ENCODE measurements around the gene SLC6A19. TPM values are rescaled to one million over a fixed set of nuclear protein-coding genes. Genes with fewer than 3 reads are reported as not detected.
A peak's percentile ranks its signal among the peaks of the same experiment; 100 is the strongest.

SLC6A19 gene
- total and polyA plus RNA-seq, 2 of the 13 experiments (the other 11 are each of a cell fraction or from before 2014, with no cell fraction given): 0.02 TPM; not detected in 1

- TF ChIP-seq ZNF83 (CRISPR knock-in tag; IDR thresholded peaks at IDR 0.05; ENCODE audit: borderline replicate concordance): no peak
- peak; percentile 55 for TF ChIP-seq ZNF687 (CRISPR knock-in tag; IDR thresholded peaks at IDR 0.05)
- 0 out of 2 replicates have a peak, but pooled peaks have one; percentile 6 for TF ChIP-seq SNAPC4 (CRISPR knock-in tag; IDR thresholded peaks at IDR 0.05)
- peak; percentile 54 for TF ChIP-seq MAX (IDR thresholded peaks at IDR 0.05)
- no peak for TF ChIP-seq ZNF646 (CRISPR knock-in tag; IDR thresholded peaks at IDR 0.05)
- TF ChIP-seq TCF12 (IDR thresholded peaks at IDR 0.05): no peak
- TF ChIP-seq TCF12 (CRISPR knock-in tag; IDR thresholded peaks at IDR 0.05): 0 out of 2 replicates have a peak, but pooled peaks have one; percentile 2
- no peak for TF ChIP-seq ZNF121 (CRISPR knock-in tag; IDR thresholded peaks at IDR 0.05)
- TF ChIP-seq ZFP91 (CRISPR knock-in tag; IDR thresholded peaks at IDR 0.05; ENCODE audit: borderline replicate concordance): peak; percentile 70; the same call in 1 of the 2 replicates
Measured at GRCh38 chr5:1183424-1184162, 17.8 kb upstream of the SLC6A19 start (continued).

Data from HepG2 (cell line).